ENCODE data around the gene LRRC74B.
"Not testable (repeated sequence)": the region's sequence is repeated elsewhere in the genome, so short reads cannot be mapped to it uniquely, and the experiment has no call there.

The LRRC74B gene

GRCh38 chr22:21051831-21052400, 6.2 kb downstream of the LRRC74B start:
- in situ Hi-C loops (cut with MboI; ENCODE audit: low sequenced_read_pairs) = loop anchor here (10.0 kb wide), 1 partner anchor 47 kb away; the partner anchor contains the start of gene THAP7

DNA sequence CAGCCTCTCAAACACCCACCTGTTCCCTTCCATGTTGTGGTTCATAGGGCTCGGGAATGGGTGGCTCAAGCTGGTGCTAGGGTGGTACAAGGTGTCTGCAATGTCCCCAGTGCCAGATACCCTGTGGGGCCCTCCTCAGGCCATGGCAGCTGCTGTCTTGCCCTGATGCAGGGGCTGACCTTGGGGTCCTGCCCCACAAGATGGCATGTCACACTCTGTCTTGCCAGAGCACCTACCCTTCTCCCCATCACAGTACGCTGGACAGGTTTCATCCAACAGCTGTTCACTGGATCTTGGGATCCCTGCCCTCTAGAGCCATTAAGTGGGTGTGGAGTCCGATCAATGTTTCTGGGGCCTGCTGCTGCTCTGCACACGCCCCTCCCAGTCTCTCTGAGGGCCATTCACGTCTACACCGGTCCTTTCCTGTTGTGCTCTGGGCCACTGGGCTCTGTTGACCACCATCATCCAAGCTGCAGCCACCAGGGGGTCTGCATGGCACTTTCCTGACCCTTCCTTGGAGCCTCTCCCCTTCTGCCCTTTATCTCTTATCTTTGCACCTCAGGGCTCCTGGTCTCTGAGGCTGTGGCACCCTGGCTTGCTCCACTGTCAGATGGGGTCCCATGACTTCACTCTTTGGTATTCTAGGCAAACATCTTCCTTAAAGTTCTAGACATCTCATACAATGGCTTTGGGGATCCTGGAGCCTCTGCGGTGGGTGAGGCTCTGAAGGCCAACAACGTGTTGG, 7.1 kb downstream of the LRRC74B start:
- in situ Hi-C loops (cut with MboI; ENCODE audit: low sequenced_read_pairs) = loop anchor here (10.0 kb wide), 1 partner anchor 48 kb away; the partner anchor contains the start of gene THAP7

DNA sequence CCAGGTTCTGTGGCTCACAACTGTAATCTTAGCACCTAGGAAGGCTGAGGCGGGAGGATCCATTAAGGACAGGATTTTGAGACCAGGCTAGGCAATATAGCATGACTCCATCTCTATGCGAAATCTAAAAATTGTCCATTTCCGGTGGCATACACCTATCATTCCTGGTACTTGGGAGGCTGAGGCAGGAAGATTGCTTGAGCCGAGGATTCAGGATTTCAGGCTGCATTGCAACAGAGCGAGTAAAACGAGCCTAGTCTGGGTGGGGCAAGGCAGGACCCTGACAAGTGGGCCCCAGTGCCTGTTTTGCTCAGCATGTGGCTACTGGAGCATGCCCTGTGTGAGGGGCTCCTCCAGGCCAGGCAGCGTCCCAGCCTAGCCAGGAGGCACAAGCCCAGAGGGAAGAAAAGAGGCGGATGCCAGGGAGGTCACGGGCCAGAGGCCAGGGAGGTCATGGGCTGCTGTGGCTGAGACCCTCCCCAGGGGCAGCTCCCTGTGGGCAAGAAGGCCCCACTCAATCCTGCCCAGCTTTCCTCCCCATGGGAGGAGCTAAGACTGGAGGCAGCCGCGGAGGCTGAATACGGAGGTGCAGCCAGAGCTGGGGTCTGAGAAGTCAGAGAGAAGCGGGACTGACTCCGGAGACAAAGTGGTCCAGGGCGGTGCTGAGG, 8.4 kb downstream of the LRRC74B start:
- in situ Hi-C loops (cut with MboI; ENCODE audit: low sequenced_read_pairs) = loop anchor here (10.0 kb wide), 1 partner anchor 49 kb away; the partner anchor contains the start of gene THAP7

DNA sequence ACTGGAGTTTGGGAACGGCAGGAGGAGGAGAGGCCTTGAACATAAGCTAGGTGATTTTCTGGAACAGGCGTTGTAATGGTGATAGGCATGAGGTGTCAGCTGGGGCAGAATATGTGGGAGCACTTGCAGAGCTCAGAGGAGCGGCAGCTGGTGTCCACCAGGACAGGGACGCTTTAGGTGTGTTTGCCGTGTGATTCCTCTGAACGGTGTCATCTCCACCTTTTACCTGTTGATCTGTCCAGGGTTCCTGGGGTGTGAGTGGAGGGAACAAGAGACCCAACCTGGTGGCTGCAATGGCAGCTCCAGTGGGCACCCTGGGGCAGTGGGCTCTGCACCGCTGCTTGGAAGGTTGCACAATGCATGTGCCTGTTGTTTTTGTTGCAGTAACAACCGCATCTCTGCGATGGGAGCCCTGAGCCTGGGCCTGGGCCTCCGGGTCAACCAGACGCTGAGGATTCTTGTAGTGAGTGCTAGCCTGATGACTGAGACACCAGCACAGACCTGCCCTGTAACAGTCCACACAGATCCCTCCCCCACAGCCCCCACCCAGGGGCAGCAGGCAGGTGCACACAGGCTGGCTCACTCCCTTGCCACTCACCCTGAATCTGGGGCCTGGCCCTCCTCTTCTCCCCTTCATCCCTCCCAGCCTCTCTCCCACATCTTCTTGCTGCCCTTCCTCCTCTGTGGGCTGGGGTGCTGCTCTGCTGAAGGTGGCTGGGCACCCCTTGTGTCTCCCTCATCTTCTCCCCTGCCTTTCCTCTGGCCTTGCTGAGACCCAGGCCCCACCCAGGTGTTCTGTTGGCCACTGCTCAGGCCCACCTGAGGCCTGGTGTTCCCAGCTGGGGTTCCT, 9.2 kb downstream of the LRRC74B start:
- in situ Hi-C loops (cut with MboI; ENCODE audit: low sequenced_read_pairs) = loop anchor here (10.0 kb wide), 1 partner anchor 50 kb away; the partner anchor contains the start of gene THAP7

DNA sequence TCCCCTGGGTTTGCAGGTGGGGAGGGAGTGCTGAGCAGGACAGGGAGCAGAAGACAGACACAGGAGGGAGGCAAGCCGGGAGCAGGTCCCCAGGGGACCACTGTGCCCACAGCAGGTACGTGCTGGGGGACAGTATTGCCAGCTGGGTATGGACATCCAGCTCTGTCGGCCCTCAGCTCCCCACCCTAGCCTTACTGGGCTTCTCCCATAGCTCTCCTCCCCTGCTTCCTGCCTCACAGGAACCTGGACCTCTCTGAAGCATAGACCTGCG, 9.8 kb downstream of the LRRC74B start:
- in situ Hi-C loops (cut with MboI; ENCODE audit: low sequenced_read_pairs) = loop anchor here (10.0 kb wide), 1 partner anchor 51 kb away; the partner anchor contains the start of gene THAP7

DNA sequence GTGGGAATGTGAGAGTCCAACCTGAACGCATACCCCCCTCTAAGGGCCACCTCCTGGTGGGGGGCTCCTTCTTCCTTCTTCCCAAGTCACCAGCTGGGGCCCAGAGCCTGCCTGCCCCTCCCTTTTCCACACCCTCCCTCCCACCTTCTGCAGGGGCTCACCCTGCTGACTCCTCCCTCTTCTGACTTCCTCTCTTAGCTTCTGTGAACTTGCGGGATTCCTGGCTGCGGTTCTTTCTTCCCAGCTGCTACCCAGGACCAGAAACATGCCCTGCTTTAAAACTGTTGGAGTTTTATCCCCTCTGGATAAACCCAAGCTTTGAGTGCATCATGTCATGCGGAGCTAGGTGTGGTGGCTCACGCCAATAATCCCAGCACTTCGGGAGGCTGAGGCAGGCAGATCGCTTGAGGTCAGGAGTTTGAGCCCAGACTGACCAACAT, 10.2 kb downstream of the LRRC74B start:
- in situ Hi-C loops (cut with MboI; ENCODE audit: low sequenced_read_pairs) = loop anchor here (10.0 kb wide), 1 partner anchor 51 kb away; the partner anchor contains the start of gene THAP7

GRCh38 chr22:21060363-21060762, 14.6 kb downstream of the LRRC74B start:
- in situ Hi-C loops (cut with MboI; ENCODE audit: low sequenced_read_pairs) = not testable (repeated sequence)

GRCh38 chr22:21061660-21062321, 16.0 kb downstream of the LRRC74B start:
- in situ Hi-C loops (cut with MboI; ENCODE audit: low sequenced_read_pairs) = not testable (repeated sequence)

- in situ Hi-C loops (cut with MboI; ENCODE audit: low sequenced_read_pairs) = not testable (repeated sequence)
Measured at GRCh38 chr22:21064425-21064824, 18.7 kb downstream of the LRRC74B start.

- in situ Hi-C loops (cut with MboI; ENCODE audit: low sequenced_read_pairs) = no loop called here
Measured at GRCh38 chr22:21064917-21065864, 19.4 kb downstream of the LRRC74B start.

DNA sequence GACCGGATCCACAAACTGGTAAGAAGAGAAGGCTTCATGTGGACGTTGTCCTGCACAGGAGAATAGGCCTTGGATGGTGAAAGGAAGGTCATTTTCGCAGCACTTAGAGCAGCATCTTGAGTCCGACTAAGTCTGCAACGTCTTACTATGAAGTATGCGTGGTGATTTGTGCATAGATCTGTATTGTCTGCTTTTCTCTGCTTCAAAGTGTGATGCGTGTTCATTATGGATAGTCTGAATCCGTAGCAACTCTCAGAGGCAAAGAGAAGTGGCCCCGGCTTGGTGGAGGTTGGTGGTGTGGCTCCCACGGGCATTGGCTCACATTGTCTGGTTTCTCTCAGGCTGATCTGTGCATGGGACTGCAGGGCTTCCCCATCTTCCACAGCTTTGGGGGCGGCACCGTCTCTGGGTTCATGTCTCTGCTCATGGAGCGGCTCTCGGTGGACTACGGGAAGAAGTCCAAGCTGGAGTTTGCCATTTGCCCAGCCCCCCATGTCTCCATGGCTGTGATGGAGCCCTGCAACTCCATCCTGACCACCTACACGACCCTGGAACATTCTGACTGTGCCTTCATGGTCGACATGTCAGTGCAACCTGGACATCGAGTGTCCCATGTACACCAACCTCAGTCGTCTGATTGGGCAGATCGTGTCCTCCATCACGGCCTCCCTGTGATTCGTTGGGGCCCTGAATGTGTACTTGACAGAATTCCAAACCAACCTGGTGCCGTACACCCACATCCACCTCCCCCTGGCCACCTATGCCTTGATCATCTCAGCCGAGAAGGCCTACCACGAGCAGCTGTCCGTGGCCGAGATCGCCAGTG, 21.5 kb downstream of the LRRC74B start:
- in situ Hi-C loops (cut with MboI; ENCODE audit: low sequenced_read_pairs) = no loop called here

DNA sequence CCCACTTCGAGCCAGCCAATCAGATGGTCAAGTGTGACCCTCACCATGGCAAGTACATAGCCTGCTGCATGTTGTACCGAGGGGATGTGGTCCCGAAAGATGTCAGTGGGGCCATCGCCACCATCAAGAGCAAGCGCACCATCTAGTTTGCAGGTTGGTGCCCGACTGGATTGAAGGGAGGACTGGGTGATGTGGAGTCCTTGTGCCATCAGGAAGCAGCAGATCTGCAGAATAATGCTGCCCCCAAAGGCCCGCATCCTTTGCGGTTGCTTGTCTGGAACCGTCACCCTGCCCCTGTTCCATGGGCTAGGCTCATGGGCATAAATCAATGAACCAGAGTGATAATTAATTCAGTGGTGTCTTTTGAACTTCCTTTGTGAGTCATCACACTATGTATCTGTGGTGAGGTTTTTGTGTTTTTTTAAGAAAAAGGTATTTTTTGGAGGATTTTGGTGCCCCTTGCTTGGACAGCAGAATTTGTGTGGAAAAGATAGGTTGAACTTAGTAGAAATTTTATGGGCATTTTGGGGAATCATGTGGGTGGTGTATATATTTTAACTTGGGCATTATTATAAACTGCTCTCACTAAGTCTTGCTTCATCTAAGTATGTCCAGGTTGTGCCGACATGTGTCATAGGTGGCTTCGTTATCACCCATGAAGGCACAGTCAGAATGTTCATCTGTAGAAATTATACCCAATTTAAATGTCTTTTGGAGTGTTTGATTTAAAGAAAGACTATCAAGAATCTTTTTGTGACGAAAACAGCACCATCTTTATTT, 22.3 kb downstream of the LRRC74B start:
- in situ Hi-C loops (cut with MboI; ENCODE audit: low sequenced_read_pairs) = no loop called here

DNA sequence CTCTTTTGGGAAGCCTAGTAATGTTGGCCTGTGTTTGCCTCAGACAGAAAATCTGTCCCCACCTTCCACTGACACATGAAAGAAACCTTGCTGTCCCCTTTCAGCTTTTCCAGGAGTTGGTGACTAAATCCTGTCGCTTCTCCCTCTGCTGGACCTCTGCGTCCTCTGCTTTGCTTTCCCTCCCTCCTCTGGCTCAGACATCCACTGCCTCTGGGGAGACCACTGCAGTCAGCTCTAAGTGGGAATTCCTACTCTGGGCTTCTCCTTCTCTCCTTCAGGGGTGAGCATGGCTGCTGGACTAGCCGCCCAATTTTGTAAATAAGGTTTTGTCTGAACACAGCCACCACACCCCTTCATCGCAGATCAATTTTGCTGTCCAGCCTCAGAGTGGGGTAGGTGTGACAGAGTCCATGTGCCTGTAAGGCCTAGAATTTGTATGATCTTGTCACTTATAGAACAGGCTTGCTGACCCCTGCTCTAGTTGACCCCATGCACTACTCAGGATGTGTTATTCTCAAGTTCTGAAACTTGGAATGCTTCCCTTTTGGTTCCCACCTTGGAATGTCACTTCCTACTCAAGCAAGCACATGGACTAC, 23.0 kb downstream of the LRRC74B start:
- in situ Hi-C loops (cut with MboI; ENCODE audit: low sequenced_read_pairs) = no loop called here

- in situ Hi-C loops (cut with MboI; ENCODE audit: low sequenced_read_pairs) = no loop called here
Measured at GRCh38 chr22:21069375-21069774, 23.6 kb downstream of the LRRC74B start.

DNA sequence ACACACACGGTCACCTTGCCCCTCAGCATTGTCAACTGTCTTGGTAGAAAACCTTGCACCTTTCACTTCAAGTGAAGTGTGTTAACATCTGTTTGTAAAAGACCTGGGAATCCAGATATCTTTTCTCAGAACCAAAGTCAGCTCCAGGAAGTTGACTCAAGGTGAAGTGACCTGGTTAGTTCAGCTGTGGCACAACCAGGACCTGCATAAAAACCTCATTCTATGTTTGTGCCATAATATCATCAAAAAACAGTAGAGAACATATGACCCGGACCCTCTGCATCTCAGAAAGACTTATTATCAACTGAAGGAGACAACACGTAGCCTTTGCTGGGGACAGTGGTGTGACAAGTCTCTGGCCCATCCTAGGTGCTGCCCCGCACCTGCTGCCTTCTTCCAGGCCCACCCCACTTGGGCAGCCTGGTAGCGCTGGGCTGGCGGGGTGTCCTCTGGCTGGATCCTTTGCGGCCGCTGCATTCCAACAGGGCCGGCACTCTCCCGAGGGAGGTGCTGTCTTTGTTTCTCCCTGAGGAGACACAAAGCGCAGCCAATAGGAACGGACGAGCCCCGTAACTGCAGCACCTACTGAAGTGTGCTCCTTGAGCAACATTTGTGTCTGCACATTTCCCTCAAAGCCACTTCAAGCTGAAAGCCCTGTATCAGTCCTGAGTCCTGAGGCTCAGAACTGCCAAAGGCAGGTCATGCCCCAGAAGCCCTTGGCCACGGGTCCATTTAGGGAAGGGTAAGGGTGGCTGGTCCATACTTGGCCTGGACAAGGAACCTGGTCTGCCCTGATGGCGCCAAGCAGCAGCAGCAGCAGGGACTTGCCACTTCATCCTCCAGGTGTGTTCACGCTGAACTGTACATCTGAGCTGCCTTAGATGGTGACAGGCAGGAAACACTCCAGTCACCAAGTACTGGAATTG, 25.2 kb downstream of the LRRC74B start:
- in situ Hi-C loops (cut with MboI; ENCODE audit: low sequenced_read_pairs) = no loop called here

GRCh38 chr22:21071796-21072195, 26.1 kb downstream of the LRRC74B start:
- in situ Hi-C loops (cut with MboI; ENCODE audit: low sequenced_read_pairs) = not testable (repeated sequence)

All from HL-60/S4 treated with retinoic acid at 250 ng/mL for 4 days and 3 days (cell line).